Colonic mucosa (tissue), 4 donors: ENCODE data around the gene PARVA. TPM values are rescaled to one million over a fixed set of nuclear protein-coding genes. Genes with fewer than 3 reads are reported as not detected.

ENCODE experiments used
- DNase-seq: peaks from one replicate; pipeline ENCODE4 v3.0.0-alpha.2; 2020
- H3K27ac ChIP-seq: fragments of 200-600 bp; one replicate; pipeline ENCODE4 v1.8.0; 2021
- H3K27me3 ChIP-seq: fragments of 200-600 bp; one replicate; pipeline ENCODE4 v1.8.0; 2021
- H3K36me3 ChIP-seq: fragments of 200-600 bp; one replicate; pipeline ENCODE4 v1.8.0; 2021
- H3K4me1 ChIP-seq: fragments of 200-600 bp; one replicate; pipeline ENCODE4 v1.8.0; 2021; ENCODE audit warnings: mild to moderate bottlenecking
- H3K4me3 ChIP-seq: fragments of 200-600 bp; one replicate; pipeline ENCODE4 v1.8.0; 2021
- H3K9ac ChIP-seq, 2 donors: one replicate each; pipeline ENCODE4 v1.7.0; 2013; ENCODE audit warnings: control low read depth in 2 of 2, low read depth in 2 of 2, low read length in 2 of 2
- H3K9me3 ChIP-seq: fragments of 200-600 bp; one replicate; pipeline ENCODE4 v1.8.0; 2021
- CTCF ChIP-seq: fragments of 200-600 bp; IDR thresholded peaks from one replicate; pipeline ENCODE4 v1.8.0; 2022; ENCODE audit warnings: antibody characterized with exemption, mild to moderate bottlenecking
- intact Hi-C: fragments of 100-400 bp; cut with DNase I; formaldehyde crosslinking; loops from one replicate; pipeline ENCODE4 v1.14.1; 2022
- total RNA-seq, 2 donors: library from RNA; stranded (reverse); fragmentation: NEBNext Ultra II Directional in 1 of 2; extraction: Animal tissue kit (Norgen Biotek cat#: 25700) in 1 of 2; gene quantifications; one replicate each; pipeline ENCODE4 v1.2.1, GENCODE V29; 2021
- donor health status: healthy.
- donor health status: DM: no; HTN: no; CAD: no.
- donor health status: DM: no; HTN: no; CAD: no.

Gene PARVA
- total RNA-seq, 2 donors from 2014 or later, result 61.8 to 78.5 TPM

DNA sequence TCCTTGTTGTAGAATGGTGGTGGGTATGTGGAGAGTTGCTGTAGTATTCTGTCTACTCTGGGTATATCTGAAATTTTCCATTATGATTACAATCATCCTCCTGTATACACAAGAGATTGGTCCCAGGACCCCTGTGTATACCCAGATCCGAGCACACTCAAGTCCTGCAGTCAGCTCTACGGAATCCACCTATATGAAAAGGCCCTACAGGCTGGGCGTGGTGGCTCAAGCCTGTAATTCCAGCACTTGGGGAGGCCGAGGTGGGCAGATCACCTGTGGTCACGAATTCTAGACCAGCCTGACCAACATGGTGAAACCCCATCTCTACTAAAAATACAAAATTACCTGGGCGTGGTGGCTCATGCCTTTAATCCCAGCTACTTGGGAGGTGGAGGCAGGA is 17.2 kb downstream of the PARVA start:
- Histone ChIP-seq H3K4me1 (no peaks in the 10 kb centered on the region), H3K9ac (no peak overlapping the region), H3K27me3 (no peaks in the 10 kb centered on the region), H3K9me3 (no peaks in the 10 kb centered on the region), H3K36me3 (no peaks in the 10 kb centered on the region), H3K4me3 (no peak overlapping the region), H3K27ac (no peak overlapping the region)
- no peak for DNase-seq
- intact Hi-C loops, result no loop called here
- TF ChIP-seq CTCF, result no peak

GRCh38 chr11:12395333-12395732 is 18.0 kb downstream of the PARVA start:
- no peak for DNase-seq
- intact Hi-C loops, result no loop called here
- H3K9me3 ChIP-seq, result no peaks in the 10 kb centered on the region
- no peaks in the 10 kb centered on the region for H3K4me1 ChIP-seq
- no peak overlapping the region for H3K4me3 ChIP-seq
- H3K27me3 ChIP-seq, result no peaks in the 10 kb centered on the region
- no peak overlapping the region for H3K27ac ChIP-seq
- H3K9ac ChIP-seq, result no peak overlapping the region
- no peaks in the 10 kb centered on the region for H3K36me3 ChIP-seq
- no peak for TF ChIP-seq CTCF

DNA sequence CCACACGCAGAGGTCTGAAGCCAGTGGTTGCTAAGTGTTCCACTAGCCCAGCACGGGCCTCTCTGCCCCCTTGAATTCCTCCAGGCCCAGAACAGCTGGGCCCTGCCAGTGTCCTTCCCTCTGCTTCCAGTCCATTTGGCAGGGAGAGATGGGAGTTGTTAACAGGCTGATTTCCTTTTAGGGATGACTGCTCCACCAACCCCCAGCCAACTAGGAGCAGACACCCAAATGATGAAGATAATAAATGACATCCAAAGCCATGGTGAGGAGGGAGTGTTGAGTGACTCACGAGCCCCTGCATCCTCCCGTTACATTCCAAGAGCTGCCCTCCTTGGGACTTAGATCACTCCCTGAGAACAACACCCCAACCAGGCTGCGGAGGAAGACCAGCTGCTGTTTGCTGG is 20.6 kb downstream of the PARVA start:
- Histone ChIP-seq H3K4me1 (no peaks in the 10 kb centered on the region), H3K36me3 (no peaks in the 10 kb centered on the region), H3K27me3 (no peaks in the 10 kb centered on the region), H3K9me3 (no peaks in the 10 kb centered on the region), H3K9ac (no peak overlapping the region), H3K27ac (peak overlapping the region; percentile 22), H3K4me3 (no peak overlapping the region)
- no peak for DNase-seq
- intact Hi-C loops, result no loop called here
- TF ChIP-seq CTCF, result no peak

- Histone ChIP-seq H3K4me1 (no peaks in the 10 kb centered on the region), H3K9me3 (no peaks in the 10 kb centered on the region), H3K36me3 (no peaks in the 10 kb centered on the region), H3K27me3 (no peaks in the 10 kb centered on the region), H3K4me3 (no peak overlapping the region), H3K27ac (no peak overlapping the region), H3K9ac (no peak overlapping the region)
- intact Hi-C loops, result no loop called here
- TF ChIP-seq CTCF, result no peak
- no peak for DNase-seq
These were observed 22.0 kb downstream of the PARVA start for GRCh38 chr11:12399355-12399754.

DNA sequence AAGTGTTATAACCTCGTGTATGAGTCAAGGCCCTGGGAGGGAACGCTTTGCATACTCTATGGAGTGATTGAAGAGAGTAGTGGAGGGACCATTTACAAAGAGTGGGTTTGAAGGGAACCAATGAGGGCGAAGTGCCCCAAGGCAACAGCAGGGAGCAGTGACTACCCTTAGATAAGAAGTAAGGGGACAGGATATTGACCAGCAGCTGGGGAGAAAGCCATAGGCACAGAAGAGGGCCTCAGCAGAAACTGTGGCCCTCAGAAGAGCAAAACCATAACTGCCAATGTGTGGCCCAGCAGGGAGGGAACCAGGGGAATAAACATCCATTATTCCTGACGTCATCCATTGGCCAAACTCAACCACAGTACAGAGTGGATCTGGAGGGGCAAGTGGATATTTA is 24.7 kb downstream of the PARVA start:
- Histone ChIP-seq H3K9me3 (no peaks in the 10 kb centered on the region), H3K4me1 (no peaks in the 10 kb centered on the region), H3K9ac (no peak overlapping the region), H3K36me3 (no peaks in the 10 kb centered on the region), H3K4me3 (no peak overlapping the region), H3K27ac (no peak overlapping the region), H3K27me3 (no peaks in the 10 kb centered on the region)
- intact Hi-C loops, result no loop called here
- no peak for DNase-seq
- TF ChIP-seq CTCF, result no peak

DNA sequence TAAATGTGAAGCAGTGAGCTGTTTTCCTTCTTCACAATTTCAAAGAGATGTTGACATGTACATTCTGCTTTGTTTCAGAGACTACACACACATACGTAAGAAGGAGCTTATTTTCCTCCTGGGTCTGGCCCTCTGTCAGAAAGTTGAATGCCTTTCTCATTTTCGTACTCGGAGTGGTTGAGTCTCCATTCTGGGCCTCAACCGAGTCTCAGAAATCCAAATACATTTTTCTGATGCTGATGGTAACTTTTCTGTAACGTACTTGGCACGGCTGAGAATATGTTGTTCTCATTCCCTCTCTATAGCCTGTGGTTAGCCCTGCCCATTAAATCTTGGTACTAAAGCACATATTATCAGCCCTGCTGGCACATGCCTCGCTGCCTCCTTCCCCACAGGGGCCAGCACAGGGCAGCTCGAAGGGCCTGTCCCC is 25.3 kb downstream of the PARVA start:
- TF ChIP-seq CTCF, result no peak
- Histone ChIP-seq H3K4me3 (no peak overlapping the region), H3K27me3 (no peaks in the 10 kb centered on the region), H3K4me1 (no peaks in the 10 kb centered on the region), H3K27ac (no peak overlapping the region), H3K36me3 (no peaks in the 10 kb centered on the region), H3K9me3 (no peaks in the 10 kb centered on the region), H3K9ac (no peak overlapping the region)
- no peak for DNase-seq
- intact Hi-C loops, result no loop called here
